Pancreas (tissue), 10 donors: Measurements from ENCODE around the gene ASTN1. TPM values are rescaled to one million over a fixed set of nuclear protein-coding genes. Genes with fewer than 3 reads are reported as not detected.

Experiments
- ATAC-seq, 4 donors: fragments of 200-7000 bp; cut with Tn5 transposase; one replicate each; pipeline versions ENCODE4 v1.8.0 to v1.9.1; 2020; ENCODE audit warnings: mild to moderate bottlenecking in 4 of 4, moderate library complexity in 4 of 4
- DNase-seq, 6 donors: peaks; one replicate each; pipeline ENCODE4 v3.0.0-alpha.2; 2020
- FAIRE-seq: peaks from 2 replicates; lab custom pipeline; 2012; peaks lifted over from hg19 to GRCh38; lab: Jason Lieb, UNC
- H3K27ac ChIP-seq, 4 donors: fragments of 200-600 bp; sonication (generic); 1 replicate in 3 of 4; 2 replicates in 1 of 4; pipeline versions ENCODE4 v1.5.0 to v1.8.0; 2020
- H3K27me3 ChIP-seq, 4 donors: fragments of 200-600 bp; one replicate each; pipeline ENCODE4 v1.8.0; 2021
- H3K36me3 ChIP-seq, 3 donors: fragments of 200-600 bp; sonication (generic) in 1 of 3; one replicate each; pipeline versions ENCODE4 v1.5.0 to v1.8.0; 2020 to 2021
- H3K4me1 ChIP-seq, 3 donors: fragments of 200-600 bp; one replicate each; pipeline ENCODE4 v1.8.0; 2021
- H3K4me3 ChIP-seq, 4 donors: fragments of 200-600 bp; sonication (generic) in 2 of 4; one replicate each; pipeline versions ENCODE4 v1.5.0 to v1.8.0; 2020 to 2021
- H3K9me3 ChIP-seq, 4 donors: fragments of 200-600 bp; one replicate each; pipeline ENCODE4 v1.8.0; 2021
- WGBS, 2 donors: extraction: QIAGEN DNeasy Blood & Tissue Kit; methylation state at CpG; one replicate each; pipeline ENCODE4 v1.1.7; 2013; 5-methylcytosine and 5-hydroxymethylcytosine counted together
- intact Hi-C, 3 donors: fragments of 100-400 bp; cut with DNase I; formaldehyde crosslinking; loops; one replicate each; pipeline versions ENCODE4 v1.11.1 to v1.14.2; 2022
- polyA plus RNA-seq, 2 donors: library from polyadenylated mRNA; stranded (reverse); fragments of 200-250 nt; gene quantifications; one replicate each; pipeline ENCODE4 v1.2.3, GENCODE V29; 2013
- total RNA-seq, 6 donors: library from RNA; stranded (reverse); fragmentation: NEBNext Ultra II Directional in 4 of 6; extraction: Animal tissue kit (Norgen Biotek cat#: 25700) in 4 of 6; gene quantifications; one replicate each; pipeline versions ENCODE4 v1.2.1 to v1.2.4, GENCODE V29; 2021 to 2023
- TF ChIP-seq, protein P1 (sequence below), 4 donors: fragments of 200-600 bp; sonication (generic) in 3 of 4; IDR thresholded peaks; one replicate each; pipeline versions ENCODE4 v1.5.0 to v1.8.0; 2021; ENCODE audit warnings: antibody characterized with exemption in 4 of 4
- donor health status: healthy with polysubstance abuse.
- donor health status: DM: no; HTN: no; CAD: no; lungs with moderate emphysema.
- donor health status: DM: no; HTN: no; CAD: no.
- donor health status: control.
- donor health status: control.
- donor health status: Bipolar disorder and iron deficiency.
- donor health status: DM: yes; HTN: yes; CAD: no.
- donor health status: DM: no; HTN: no; CAD: no.
- donor health status: DM: no; HTN: no; CAD: no.
- donor health status: DM: yes; HTN: yes; CAD: no.

Gene ASTN1
- total and polyA plus RNA-seq, 8 donors, result 0.11 to 0.77 (median 0.32) TPM

DNA sequence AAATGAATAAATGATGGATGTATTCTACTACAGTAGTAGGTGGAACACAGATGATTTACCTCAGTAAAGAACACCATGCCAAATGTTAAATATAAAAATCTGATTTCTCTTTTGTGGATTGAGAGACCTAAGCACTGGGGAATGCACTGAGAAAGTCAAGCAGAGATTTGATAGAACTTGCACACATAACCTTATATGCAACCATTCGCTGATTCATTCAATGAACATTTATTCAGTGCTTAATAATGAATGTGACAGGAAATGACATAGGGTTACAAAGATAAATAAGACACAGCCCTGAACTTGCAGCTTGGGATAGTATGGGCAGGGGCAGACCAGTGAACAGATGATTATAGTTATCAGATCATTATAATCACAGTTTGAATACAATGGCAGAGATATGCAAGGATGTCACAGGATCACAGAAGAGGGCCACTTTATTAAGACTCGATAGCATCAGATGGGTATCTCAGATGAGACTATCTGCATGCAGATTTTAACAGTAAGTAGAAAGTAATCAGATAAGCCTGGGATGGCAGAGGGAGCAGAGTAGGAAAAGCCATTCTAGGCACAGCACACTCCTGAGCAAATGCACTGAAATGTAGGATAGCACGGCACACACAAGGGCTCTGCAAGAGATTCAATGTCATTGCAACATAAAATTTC is 169.4 kb downstream of the ASTN1 start:
- H3K36me3 ChIP-seq, result no peaks in the 10 kb centered on the region
- intact Hi-C loops, result no loop called here
- FAIRE-seq (no peak), ATAC-seq (no peak), DNase-seq (no peak)
- no peak overlapping the region for H3K4me3 ChIP-seq
- no peaks in the 10 kb centered on the region for H3K27me3 ChIP-seq
- H3K9me3 ChIP-seq, result no peaks in the 10 kb centered on the region
- no peaks in the 10 kb centered on the region for H3K4me1 ChIP-seq
- TF ChIP-seq, protein P1, sequence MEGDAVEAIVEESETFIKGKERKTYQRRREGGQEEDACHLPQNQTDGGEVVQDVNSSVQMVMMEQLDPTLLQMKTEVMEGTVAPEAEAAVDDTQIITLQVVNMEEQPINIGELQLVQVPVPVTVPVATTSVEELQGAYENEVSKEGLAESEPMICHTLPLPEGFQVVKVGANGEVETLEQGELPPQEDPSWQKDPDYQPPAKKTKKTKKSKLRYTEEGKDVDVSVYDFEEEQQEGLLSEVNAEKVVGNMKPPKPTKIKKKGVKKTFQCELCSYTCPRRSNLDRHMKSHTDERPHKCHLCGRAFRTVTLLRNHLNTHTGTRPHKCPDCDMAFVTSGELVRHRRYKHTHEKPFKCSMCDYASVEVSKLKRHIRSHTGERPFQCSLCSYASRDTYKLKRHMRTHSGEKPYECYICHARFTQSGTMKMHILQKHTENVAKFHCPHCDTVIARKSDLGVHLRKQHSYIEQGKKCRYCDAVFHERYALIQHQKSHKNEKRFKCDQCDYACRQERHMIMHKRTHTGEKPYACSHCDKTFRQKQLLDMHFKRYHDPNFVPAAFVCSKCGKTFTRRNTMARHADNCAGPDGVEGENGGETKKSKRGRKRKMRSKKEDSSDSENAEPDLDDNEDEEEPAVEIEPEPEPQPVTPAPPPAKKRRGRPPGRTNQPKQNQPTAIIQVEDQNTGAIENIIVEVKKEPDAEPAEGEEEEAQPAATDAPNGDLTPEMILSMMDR (IDR thresholded peaks at IDR 0.05), result no peak
- WGBS, 2 donors, result 65 to 75% methylated on average over 3 of the region's 3 CpGs
- H3K27ac ChIP-seq, result no peak overlapping the region

DNA sequence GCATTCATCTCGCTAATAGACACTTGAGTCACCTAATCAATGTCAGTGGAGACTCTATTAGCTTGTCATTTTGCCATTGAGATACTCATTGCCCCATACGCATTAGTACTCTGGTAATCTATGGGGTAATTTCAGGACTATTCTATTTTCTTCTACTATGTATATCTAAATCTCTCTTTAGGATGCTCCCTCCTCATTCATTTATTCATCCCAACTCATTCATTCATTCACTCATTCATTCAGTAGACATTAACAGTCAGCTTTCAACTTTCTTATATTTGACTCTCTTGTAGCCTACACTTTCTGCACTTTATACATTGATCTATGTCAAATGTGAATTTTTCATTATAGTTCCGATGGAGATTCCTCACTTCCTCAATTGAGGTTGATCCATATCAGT is 170.9 kb downstream of the ASTN1 start:
- Histone ChIP-seq H3K27ac (no peak overlapping the region), H3K4me3 (no peak overlapping the region), H3K4me1 (no peaks in the 10 kb centered on the region), H3K27me3 (no peaks in the 10 kb centered on the region), H3K36me3 (no peaks in the 10 kb centered on the region), H3K9me3 (no peaks in the 10 kb centered on the region)
- FAIRE-seq (no peak), DNase-seq (no peak), ATAC-seq (no peak)
- WGBS, 2 donors, result 67 to 79% methylated on average over 3 of the region's 3 CpGs
- intact Hi-C loops, result no loop called here
- TF ChIP-seq, protein P1 (IDR thresholded peaks at IDR 0.05), result no peak

- no peaks in the 10 kb centered on the region for H3K27me3 ChIP-seq
- no peak overlapping the region for H3K4me3 ChIP-seq
- TF ChIP-seq, protein P1 (IDR thresholded peaks at IDR 0.05), result no peak
- WGBS, 2 donors, result 58 to 73% methylated on average over 1 of the region's 1 CpG
- FAIRE-seq (no peak), ATAC-seq (no peak), DNase-seq (no peak)
- H3K27ac ChIP-seq, result no peak overlapping the region
- intact Hi-C loops, result no loop called here
- H3K36me3 ChIP-seq, result no peaks in the 10 kb centered on the region
- no peaks in the 10 kb centered on the region for H3K9me3 ChIP-seq
- no peaks in the 10 kb centered on the region for H3K4me1 ChIP-seq
Observed at GRCh38 chr1:176989754-176990153, 174.8 kb downstream of the ASTN1 start.

GRCh38 chr1:176989023-176989422 is 175.5 kb downstream of the ASTN1 start:
- Histone ChIP-seq H3K27me3 (no peaks in the 10 kb centered on the region), H3K36me3 (no peaks in the 10 kb centered on the region), H3K4me1 (no peaks in the 10 kb centered on the region), H3K9me3 (no peaks in the 10 kb centered on the region), H3K27ac (no peak overlapping the region), H3K4me3 (no peak overlapping the region)
- DNase-seq (no peak), FAIRE-seq (no peak), ATAC-seq (no peak)
- WGBS, 2 donors, result 77 to 81% methylated on average over 1 of the region's 1 CpG
- TF ChIP-seq, protein P1 (IDR thresholded peaks at IDR 0.05), result no peak
- intact Hi-C loops, result no loop called here

GRCh38 chr1:176987016-176987415 is 177.5 kb downstream of the ASTN1 start:
- Histone ChIP-seq H3K27me3 (no peaks in the 10 kb centered on the region), H3K9me3 (no peaks in the 10 kb centered on the region), H3K27ac (no peak overlapping the region), H3K36me3 (no peaks in the 10 kb centered on the region), H3K4me3 (no peak overlapping the region), H3K4me1 (no peaks in the 10 kb centered on the region)
- TF ChIP-seq, protein P1 (IDR thresholded peaks at IDR 0.05), result no peak
- FAIRE-seq (no peak), DNase-seq (no peak), ATAC-seq (no peak)
- intact Hi-C loops, result no loop called here
